T-cell (primary cell): ENCODE results near the gene SLC6A19. TPM values are rescaled to one million over a fixed set of nuclear protein-coding genes. Genes with fewer than 3 reads are reported as not detected.

Source experiments
- ATAC-seq, 4 experiments: fragments of 200-7000 bp in 3 of 4; fragments of 150-1000 bp in 1 of 4; cut with Tn5 transposase; replicated peaks in 1 of 4; 1 replicate in 3 of 4; 2 replicates in 1 of 4; pipeline ENCODE4 v1.10.0; 2021; ENCODE audit warnings: moderate library complexity in 3 of 4, mild to moderate bottlenecking in 2 of 4, moderate number of reproducible peaks in 1 of 4
- CTCF ChIA-PET, 2 donors: fragments of 300-600 bp; sonication (Branson Sonifier 250); formaldehyde crosslinking; loops; one replicate each; lab custom pipeline; 2022; ENCODE audit warnings: antibody characterized with exemption in 2 of 2; lab: Charles Lee
- POLR2A ChIA-PET, 2 donors: fragments of 300-600 bp; sonication (Branson Sonifier 250); formaldehyde crosslinking; loops; one replicate each; lab custom pipeline; 2022; ENCODE audit warnings: antibody characterized with exemption in 2 of 2; lab: Charles Lee
- DNase-seq, 35 experiments: peaks; one replicate each; pipeline versions ENCODE4 v3.0.0 to v3.0.0-alpha.2; 2013 to 2023
- H3K27ac ChIP-seq: one replicate; pipeline ENCODE4 v1.5.1; 2013; ENCODE audit warnings: low read length
- H3K27me3 ChIP-seq, 2 experiments: replicated peaks in 1 of 2; 1 replicate in 1 of 2; 2 replicates in 1 of 2; pipeline versions ENCODE4 v1.6.1 to v1.7.0; 2013; ENCODE audit warnings: low read length in 1 of 2, mixed read lengths in 1 of 2; ENCODE audit not compliant: control insufficient read depth in 2 of 2, insufficient read depth in 2 of 2; ENCODE audit errors: extremely low read depth in 1 of 2
- H3K36me3 ChIP-seq, 2 donors: 1 replicate in 1 of 2; 2 replicates in 1 of 2; pipeline versions ENCODE4 v1.6.1 to v1.7.0; 2013; ENCODE audit warnings: low read length in 1 of 2; ENCODE audit not compliant: control insufficient read depth in 2 of 2, insufficient read depth in 1 of 2; ENCODE audit errors: extremely low read depth in 1 of 2
- H3K4me1 ChIP-seq, 2 experiments: 1 replicate in 1 of 2; 2 replicates in 1 of 2; pipeline versions ENCODE4 v1.6.1 to v1.7.0; 2013; ENCODE audit warnings: low read length in 2 of 2, mixed read lengths in 1 of 2; ENCODE audit not compliant: insufficient read depth in 2 of 2, control insufficient read depth in 1 of 2; ENCODE audit errors: extremely low read depth in 1 of 2
- H3K4me3 ChIP-seq, 2 donors: 1 replicate in 1 of 2; 2 replicates in 1 of 2; pipeline versions ENCODE4 v1.5.1 to v1.7.0; 2013; ENCODE audit warnings: mild to moderate bottlenecking in 2 of 2, low read length in 1 of 2, moderate library complexity in 1 of 2; ENCODE audit not compliant: control insufficient read depth in 1 of 2; ENCODE audit errors: extremely low read depth in 1 of 2
- H3K9me3 ChIP-seq: 2 replicates; pipeline ENCODE4 v1.7.0; 2013
- H3K27ac Mint-ChIP-seq, 2 donors: one replicate each; pipeline ENCODE4 v1.8.0; 2020 to 2021; ENCODE audit warnings: mild to moderate bottlenecking in 2 of 2, mixed read lengths in 2 of 2
- H3K27me3 Mint-ChIP-seq, 2 donors: one replicate each; pipeline ENCODE4 v1.8.0; 2021 to 2022; ENCODE audit warnings: mixed read lengths in 2 of 2
- H3K36me3 Mint-ChIP-seq: one replicate; pipeline ENCODE4 v1.8.0; 2021; ENCODE audit warnings: mixed read lengths
- H3K4me1 Mint-ChIP-seq, 3 donors: one replicate each; pipeline ENCODE4 v1.8.0; 2020 to 2022; ENCODE audit warnings: mixed read lengths in 3 of 3, mild to moderate bottlenecking in 1 of 3
- H3K4me3 Mint-ChIP-seq, 3 donors: one replicate each; pipeline ENCODE4 v1.8.0; 2020 to 2022; ENCODE audit warnings: mild to moderate bottlenecking in 3 of 3, mixed read lengths in 3 of 3, moderate library complexity in 3 of 3
- H3K9me3 Mint-ChIP-seq, 3 donors: one replicate each; pipeline ENCODE4 v1.8.0; 2020 to 2022; ENCODE audit warnings: mixed read lengths in 3 of 3
- WGBS: methylation state at CpG from one replicate; pipeline ENCODE4 v1.1.5; 2013; ENCODE audit warnings: missing lambda C conversion rate; ENCODE audit not compliant: insufficient coverage; 5-methylcytosine and 5-hydroxymethylcytosine counted together
- total RNA-seq, 35 experiments: library from RNA in 6 of 35; stranded (reverse) in 6 of 35; fragments of 120-200 nt in 1 of 35; gene quantifications; one replicate each; pipeline versions ENCODE4 v1.2.1 to v1.2.4 and lab custom pipeline; 2013 to 2026

Gene SLC6A19
- total RNA-seq, 5 donors from 2014 or later (not counting 1 experiment from before 2014, with no cell fraction given) = 0.06 TPM; not detected in 4

DNA sequence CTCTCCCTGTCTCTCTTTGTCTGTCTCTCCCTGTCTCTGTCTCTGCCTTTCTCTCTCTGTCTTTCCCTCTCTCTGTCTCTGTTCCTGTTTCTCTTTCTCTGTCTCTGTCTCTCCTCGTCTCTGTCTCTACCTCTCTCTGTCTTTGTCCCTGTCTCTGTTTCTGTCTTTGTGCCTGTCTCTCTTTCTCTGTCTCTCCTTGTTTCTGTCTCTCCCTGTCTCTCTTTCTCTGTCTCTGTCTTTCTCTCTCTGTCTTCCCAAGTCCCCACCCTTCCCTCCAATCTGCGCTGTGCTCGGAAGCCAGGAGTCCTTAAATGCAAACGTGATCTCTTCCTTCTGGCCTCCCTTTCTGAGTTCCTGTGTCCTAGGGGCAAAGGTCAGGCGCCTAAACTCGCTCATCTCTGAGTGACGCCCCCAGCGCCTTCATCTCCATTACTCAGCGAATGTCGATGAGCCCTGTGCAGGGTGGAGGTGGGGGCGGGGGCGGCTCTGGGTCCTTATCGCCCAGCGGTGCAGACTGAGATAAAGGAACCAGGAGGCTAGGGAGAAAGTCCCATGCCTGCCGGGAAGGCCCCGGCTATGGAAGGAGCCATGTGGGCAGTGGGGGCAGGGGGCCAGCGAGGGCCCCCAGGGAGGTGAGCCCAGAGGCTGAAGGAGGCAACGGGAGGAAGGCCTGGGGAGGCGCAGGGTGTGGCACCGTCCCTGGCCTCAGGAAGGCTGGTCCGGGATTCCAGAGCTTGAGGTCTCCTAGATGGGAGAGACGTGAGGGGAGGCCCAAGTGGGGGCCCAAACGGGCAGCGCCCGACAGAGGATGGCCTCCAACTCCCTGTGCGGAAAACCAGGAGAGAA is 1.5 kb upstream of the SLC6A19 start:
- H3K4me1 ChIP-seq = no peaks in the 10 kb centered on the region
- H3K27me3 ChIP-seq = peaks cover 0 to 39% of the 10 kb centered on the region in 2 experiments
- no peaks in the 10 kb centered on the region for H3K36me3 ChIP-seq
- ChIA-PET CTCF (no interaction called here), POLR2A (no interaction called here)
- no peaks in the 10 kb centered on the region for H3K9me3 ChIP-seq
- no peak overlapping the region for H3K27ac ChIP-seq
- 74% methylated on average over 14 of the region's 26 CpGs for WGBS
- H3K27ac Mint-ChIP-seq = no peak overlapping the region
- H3K4me3 ChIP-seq = no peak overlapping the region
- ATAC-seq (no peak), DNase-seq (peak in 1 of 35 experiments; percentile 10)
- H3K4me3 Mint-ChIP-seq = no peak overlapping the region
- peaks cover 0 to 5% of the 10 kb centered on the region in 2 donors for H3K27me3 Mint-ChIP-seq
- H3K36me3 Mint-ChIP-seq = no peaks in the 10 kb centered on the region
- H3K9me3 Mint-ChIP-seq = no peaks in the 10 kb centered on the region
- H3K4me1 Mint-ChIP-seq = no peaks in the 10 kb centered on the region

DNA sequence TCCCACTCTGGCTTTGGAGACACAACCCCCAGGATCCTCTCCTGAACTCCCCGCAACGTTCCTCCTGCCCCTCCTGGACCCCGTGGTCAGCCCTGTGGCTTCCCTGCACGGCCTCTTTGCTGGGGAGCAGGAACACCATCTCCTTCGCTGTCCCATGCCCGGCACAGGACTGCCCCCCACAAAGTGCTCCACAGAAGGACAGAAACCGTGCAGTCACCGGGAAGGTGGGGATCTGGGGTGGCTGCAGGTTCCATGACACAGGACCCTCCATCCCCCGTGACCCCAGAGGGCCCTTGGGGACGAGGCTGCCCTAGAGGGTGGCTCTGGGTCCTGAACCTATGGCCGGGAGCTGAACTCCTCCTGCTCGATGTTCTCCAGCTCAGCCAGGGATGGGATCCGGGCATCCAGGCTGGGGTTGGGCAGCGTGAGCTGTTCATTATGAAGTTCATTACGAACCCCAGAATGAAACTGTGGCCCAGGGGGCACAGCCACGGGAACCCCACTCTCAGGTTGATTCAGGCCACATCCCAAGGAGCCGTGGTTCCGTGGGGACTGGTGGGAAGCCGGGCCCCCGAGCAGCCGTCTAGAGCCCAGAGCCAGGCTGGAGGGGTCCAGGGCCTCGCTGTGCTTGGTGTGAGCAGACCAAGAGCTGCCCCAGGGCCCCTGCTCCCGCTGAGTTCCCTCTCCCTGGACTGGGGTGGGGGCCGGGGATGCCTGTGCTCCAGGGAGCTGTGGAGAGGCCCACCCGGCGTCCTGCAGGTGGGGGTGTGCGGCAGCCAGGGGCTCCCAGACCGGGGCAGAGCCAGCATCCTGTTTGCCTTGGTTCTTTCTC is 684 bp upstream of the SLC6A19 start:
- Mint-ChIP-seq H3K27me3 (peaks cover 0 to 8% of the 10 kb centered on the region in 2 donors), H3K4me3 (no peak overlapping the region), H3K27ac (no peak overlapping the region), H3K9me3 (no peaks in the 10 kb centered on the region), H3K4me1 (no peaks in the 10 kb centered on the region), H3K36me3 (no peaks in the 10 kb centered on the region)
- ATAC-seq (no peak), DNase-seq (no peak)
- Histone ChIP-seq H3K4me1 (no peaks in the 10 kb centered on the region), H3K27me3 (peaks cover 0 to 39% of the 10 kb centered on the region in 2 experiments), H3K27ac (no peak overlapping the region), H3K9me3 (no peaks in the 10 kb centered on the region), H3K4me3 (no peak overlapping the region), H3K36me3 (no peaks in the 10 kb centered on the region)
- POLR2A ChIA-PET = no interaction called here
- CTCF ChIA-PET = no interaction called here
- 72% methylated on average over 21 of the region's 28 CpGs for WGBS

DNA sequence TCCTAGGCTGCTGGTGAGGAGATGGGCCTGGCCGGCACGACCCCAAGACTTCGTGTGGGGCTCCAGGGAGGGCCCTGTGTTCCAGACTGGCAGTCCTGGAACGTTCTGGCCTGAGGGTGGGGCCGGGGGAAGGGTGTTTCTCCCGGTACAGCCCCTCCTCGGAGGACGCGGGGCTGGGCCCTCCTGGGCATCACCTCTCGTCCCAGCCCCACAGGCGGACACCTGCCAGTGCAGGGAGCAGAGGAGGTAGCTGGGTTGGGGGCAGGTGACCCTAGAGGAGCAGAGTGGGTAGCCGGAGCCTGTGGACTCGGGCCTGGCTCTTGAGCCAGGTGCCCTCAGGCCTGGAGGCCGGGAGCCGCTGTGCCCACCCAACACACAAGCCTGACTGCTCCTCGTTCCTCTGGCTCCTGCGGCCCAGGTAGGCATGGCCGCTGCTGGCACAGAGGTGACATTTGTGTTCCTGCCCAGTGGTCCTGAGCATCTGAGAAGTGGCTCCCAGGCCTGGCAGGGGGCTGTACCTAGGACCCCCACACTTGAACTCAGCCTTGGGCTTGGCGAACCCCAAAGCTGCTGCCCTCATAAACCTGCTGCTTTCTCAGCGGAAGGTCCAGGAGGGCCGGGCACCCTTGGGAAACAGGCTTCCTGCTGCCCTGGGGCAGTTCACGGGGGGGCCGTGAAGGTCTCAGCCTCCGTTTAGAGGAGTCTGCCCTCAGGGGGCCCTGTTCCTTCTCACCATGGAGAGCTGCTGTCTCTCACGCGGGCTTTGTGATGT is 817 bp downstream of the SLC6A19 start:
- Mint-ChIP-seq H3K27me3 (peaks cover 0 to 4% of the 10 kb centered on the region in 2 donors), H3K36me3 (no peaks in the 10 kb centered on the region), H3K4me1 (no peaks in the 10 kb centered on the region), H3K4me3 (no peak overlapping the region), H3K9me3 (no peaks in the 10 kb centered on the region), H3K27ac (no peak overlapping the region)
- no peak overlapping the region for H3K27ac ChIP-seq
- H3K4me1 ChIP-seq = no peaks in the 10 kb centered on the region
- POLR2A ChIA-PET = no interaction called here
- no peaks in the 10 kb centered on the region for H3K36me3 ChIP-seq
- H3K4me3 ChIP-seq = no peak overlapping the region
- 79% methylated on average over 14 of the region's 26 CpGs for WGBS
- ATAC-seq (no peak), DNase-seq (no peak)
- CTCF ChIA-PET = no interaction called here
- H3K9me3 ChIP-seq = no peaks in the 10 kb centered on the region
- H3K27me3 ChIP-seq = peaks cover 0 to 42% of the 10 kb centered on the region in 2 experiments

DNA sequence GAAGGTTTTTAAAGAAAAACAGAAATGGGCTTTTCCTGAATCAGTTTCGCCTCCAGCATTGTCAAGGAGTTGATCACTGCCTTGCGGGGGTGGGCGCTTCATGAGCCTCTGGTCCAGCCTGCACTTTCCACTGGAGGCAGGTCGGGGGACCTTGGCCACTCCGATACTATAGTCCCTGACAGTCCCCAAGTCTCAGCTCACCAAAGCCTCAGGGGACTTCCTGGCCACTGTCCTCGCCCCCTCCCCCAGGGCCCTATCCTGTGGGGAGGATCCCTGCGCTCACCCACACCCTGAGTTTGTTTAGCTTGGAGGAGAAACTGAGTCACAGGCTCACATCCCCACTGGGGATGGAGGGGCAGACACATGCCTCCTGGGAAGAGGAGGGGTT is 1.4 kb downstream of the SLC6A19 start:
- no peak for ATAC-seq
- H3K27ac Mint-ChIP-seq = no peak overlapping the region
- no peaks in the 10 kb centered on the region for H3K36me3 Mint-ChIP-seq
- H3K4me3 ChIP-seq = no peak overlapping the region
- no peaks in the 10 kb centered on the region for H3K4me1 ChIP-seq
- H3K9me3 Mint-ChIP-seq = no peaks in the 10 kb centered on the region
- peaks cover 0 to 43% of the 10 kb centered on the region in 2 experiments for H3K27me3 ChIP-seq
- 83% methylated on average over 4 of the region's 7 CpGs for WGBS
- ChIA-PET CTCF (no interaction called here), POLR2A (no interaction called here)
- DNase-seq = no peak
- no peaks in the 10 kb centered on the region for H3K4me1 Mint-ChIP-seq
- H3K27me3 Mint-ChIP-seq = peaks cover 0 to 4% of the 10 kb centered on the region in 2 donors
- H3K4me3 Mint-ChIP-seq = no peak overlapping the region
- H3K27ac ChIP-seq = no peak overlapping the region
- no peaks in the 10 kb centered on the region for H3K36me3 ChIP-seq
- H3K9me3 ChIP-seq = no peaks in the 10 kb centered on the region

DNA sequence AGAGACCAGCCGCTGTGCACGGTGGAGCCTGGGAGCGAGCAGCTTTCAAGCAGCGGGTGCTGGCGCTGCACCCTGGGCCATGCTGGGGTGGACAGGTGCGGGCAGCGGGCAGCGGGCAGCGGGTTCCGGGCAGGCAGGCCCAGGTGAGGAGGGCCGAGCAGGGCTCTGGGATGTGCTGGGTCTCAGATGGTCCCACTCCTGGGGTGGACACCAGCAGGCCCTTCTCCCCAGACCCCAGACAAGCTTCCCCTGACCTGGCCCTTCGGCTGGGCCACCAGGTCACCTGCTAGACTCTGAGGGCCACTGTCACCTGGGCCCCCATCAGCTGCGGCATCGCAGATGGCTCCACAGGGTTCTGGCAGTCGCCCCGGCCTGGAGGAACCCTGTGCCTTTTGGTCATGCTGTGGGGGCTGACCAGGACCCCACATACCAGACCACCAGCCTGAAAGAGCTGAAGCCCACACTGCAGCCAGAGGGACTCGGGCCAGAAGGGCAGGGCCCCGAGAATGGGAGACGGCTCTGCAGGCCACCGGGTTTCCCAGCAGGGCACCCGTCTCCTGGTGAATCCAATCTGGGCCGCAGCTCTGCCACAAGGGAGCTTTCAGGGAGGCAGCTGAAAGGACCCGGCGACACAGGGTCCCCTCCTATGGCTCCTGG is 2.0 kb downstream of the SLC6A19 start:
- DNase-seq = no peak

More for the DNA sequence above, 2.0 kb downstream of the SLC6A19 start:
- Mint-ChIP-seq H3K27me3 (peaks cover 0 to 4% of the 10 kb centered on the region in 2 donors), H3K4me1 (no peaks in the 10 kb centered on the region), H3K9me3 (no peaks in the 10 kb centered on the region), H3K27ac (no peak overlapping the region), H3K4me3 (no peak overlapping the region), H3K36me3 (no peaks in the 10 kb centered on the region)
- H3K27me3 ChIP-seq = peaks cover 0 to 44% of the 10 kb centered on the region in 2 experiments
- CTCF ChIA-PET = no interaction called here
- no peaks in the 10 kb centered on the region for H3K36me3 ChIP-seq
- no peak overlapping the region for H3K4me3 ChIP-seq
- ATAC-seq = no peak
- no peaks in the 10 kb centered on the region for H3K9me3 ChIP-seq
- POLR2A ChIA-PET = no interaction called here
- H3K4me1 ChIP-seq = no peaks in the 10 kb centered on the region
- 83% methylated on average over 21 of the region's 24 CpGs for WGBS
- no peak overlapping the region for H3K27ac ChIP-seq
